ENCODE data around the gene TTLL11.
"Not testable (repeated sequence)": the region's sequence is repeated elsewhere in the genome, so short reads cannot be mapped to it uniquely, and the experiment has no call there.

TTLL11 gene

DNA sequence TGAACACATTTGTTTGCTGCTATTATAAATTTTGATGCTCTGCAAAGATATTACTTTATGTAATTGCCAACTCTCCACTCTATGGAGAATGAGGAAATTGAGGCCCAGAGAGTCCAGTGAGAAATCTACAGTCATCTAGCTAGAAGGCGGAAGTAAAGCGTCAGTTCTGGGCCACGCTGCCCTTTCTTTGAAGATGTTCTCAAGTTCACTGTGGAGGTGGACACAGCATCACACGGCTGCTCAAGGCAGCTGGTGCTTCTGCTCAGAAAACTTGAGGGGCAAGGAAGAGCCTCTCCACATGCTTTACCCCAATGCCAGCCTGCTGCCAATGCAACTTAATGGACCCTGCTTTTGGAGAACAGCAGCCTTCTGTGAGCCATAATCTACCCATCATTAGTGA, 96.3 kb downstream of the TTLL11 start:
- no peaks in the 10 kb centered on the region for H3K9me3 Mint-ChIP-seq
- H3K36me3 Mint-ChIP-seq = no peaks in the 10 kb centered on the region
- no peak overlapping the region for H3K4me3 Mint-ChIP-seq
- DNase-seq = no peak
- H3K27ac Mint-ChIP-seq = no peak overlapping the region
- CTCF ChIA-PET = interaction anchor here (0.8 to 2.4 kb wide), 3 partner anchors 253 to 314 kb away, joined by 3 to 5 read pairs (median 4); no protein-coding TSS in a partner anchor
- H3K4me1 Mint-ChIP-seq = no peaks in the 10 kb centered on the region
- H3K27me3 Mint-ChIP-seq = no peaks in the 10 kb centered on the region

DNA sequence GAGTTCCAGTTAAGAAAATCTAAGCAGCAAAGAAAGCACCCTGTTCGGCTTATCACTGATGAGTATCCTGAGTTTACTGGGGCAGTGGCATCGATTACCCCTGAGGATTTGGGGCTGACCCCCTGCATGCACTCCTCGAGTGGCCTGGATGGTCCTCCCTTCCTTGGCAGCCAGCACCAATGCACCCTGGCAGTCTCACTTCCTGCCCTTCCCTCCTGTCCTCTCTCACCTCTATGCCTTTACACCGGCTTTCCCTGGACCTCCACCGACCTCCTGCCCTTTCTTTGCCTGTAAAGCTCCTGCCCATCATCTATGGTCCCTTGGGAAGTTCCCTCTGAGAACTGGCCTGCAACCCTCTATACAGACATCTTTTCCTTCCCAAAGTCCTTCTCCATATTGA, 97.1 kb downstream of the TTLL11 start:
- Mint-ChIP-seq H3K27me3 (no peaks in the 10 kb centered on the region), H3K36me3 (no peaks in the 10 kb centered on the region), H3K9me3 (no peaks in the 10 kb centered on the region), H3K4me1 (no peaks in the 10 kb centered on the region), H3K4me3 (no peak overlapping the region), H3K27ac (no peak overlapping the region)
- CTCF ChIA-PET = interaction anchor here (1.0 to 2.4 kb wide), 3 partner anchors 252 to 312 kb away, joined by 4 to 5 read pairs (median 4); no protein-coding TSS in a partner anchor
- DNase-seq = no peak

GRCh38 chr9:121992571-121993212, 100.4 kb downstream of the TTLL11 start:
- CTCF ChIA-PET = interaction anchor here (0.6 to 1.3 kb wide), 3 partner anchors 246 to 306 kb away, joined by 3 to 4 read pairs (median 3); no protein-coding TSS in a partner anchor

DNA sequence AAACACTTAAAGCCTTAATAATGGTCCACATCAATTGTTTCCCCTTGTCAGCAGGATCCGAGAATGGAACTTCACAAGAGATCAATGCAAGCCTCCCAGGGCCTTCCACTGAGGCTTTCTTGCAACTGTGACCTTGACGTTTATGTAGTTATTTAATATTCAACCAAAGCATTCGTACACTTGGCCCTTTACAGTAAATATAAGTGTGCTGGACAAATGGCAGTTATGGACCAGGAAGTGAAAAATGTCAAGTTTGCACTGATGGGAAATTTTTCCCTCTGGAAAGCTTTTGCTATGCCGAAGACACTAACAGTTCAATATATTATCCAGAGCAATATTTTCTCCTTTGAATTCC, 101.8 kb downstream of the TTLL11 start:
- no peak for DNase-seq
- Mint-ChIP-seq H3K9me3 (no peaks in the 10 kb centered on the region), H3K4me3 (no peak overlapping the region), H3K27ac (no peak overlapping the region), H3K36me3 (no peaks in the 10 kb centered on the region), H3K27me3 (no peaks in the 10 kb centered on the region), H3K4me1 (no peaks in the 10 kb centered on the region)
- CTCF ChIA-PET = interaction anchor here (0.8 to 1.0 kb wide), 3 partner anchors 248 to 306 kb away, joined by 3 to 4 read pairs (median 4); no protein-coding TSS in a partner anchor

More at GRCh38 chr9:121992571-121993212, 100.4 kb downstream of the TTLL11 start:
- H3K27ac Mint-ChIP-seq = no peak overlapping the region
- no peaks in the 10 kb centered on the region for H3K9me3 Mint-ChIP-seq
- no peaks in the 10 kb centered on the region for H3K36me3 Mint-ChIP-seq
- peak; percentile 57 for DNase-seq
- no peak overlapping the region for H3K4me3 Mint-ChIP-seq
- no peaks in the 10 kb centered on the region for H3K27me3 Mint-ChIP-seq
- H3K4me1 Mint-ChIP-seq = no peaks in the 10 kb centered on the region

- no peak overlapping the region for H3K4me3 Mint-ChIP-seq
These were observed 102.4 kb downstream of the TTLL11 start for GRCh38 chr9:121990600-121991306.

DNA sequence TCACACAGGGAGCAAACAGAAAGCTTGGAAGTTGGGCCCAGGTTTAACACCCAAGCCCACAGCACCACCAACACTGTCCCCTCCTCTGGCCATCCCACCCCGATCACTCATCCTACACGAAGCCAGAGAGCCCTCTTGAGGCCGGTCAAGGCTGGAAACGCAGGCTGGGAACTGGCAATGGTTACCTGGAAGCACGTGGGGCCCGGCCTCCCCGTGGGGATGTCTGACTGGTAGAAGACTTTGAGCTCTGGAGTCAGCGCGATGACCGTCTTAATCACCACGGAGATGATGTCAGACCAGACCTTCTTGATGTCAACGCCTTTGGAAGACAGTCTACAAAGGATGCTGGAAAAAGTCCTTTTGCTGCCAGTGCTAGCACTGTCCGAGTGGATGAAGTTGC, 104.1 kb downstream of the TTLL11 start:
- no peaks in the 10 kb centered on the region for H3K9me3 Mint-ChIP-seq
- H3K4me1 Mint-ChIP-seq = no peaks in the 10 kb centered on the region
- H3K36me3 Mint-ChIP-seq = no peaks in the 10 kb centered on the region
- CTCF ChIA-PET = interaction anchor here (0.9 kb wide), 1 partner anchor 302 kb away, joined by 3 read pairs; no protein-coding TSS in a partner anchor
- H3K27me3 Mint-ChIP-seq = no peaks in the 10 kb centered on the region
- no peak for DNase-seq
- no peak overlapping the region for H3K27ac Mint-ChIP-seq
- no peak overlapping the region for H3K4me3 Mint-ChIP-seq

More at GRCh38 chr9:121990600-121991306, 102.4 kb downstream of the TTLL11 start:
- no peaks in the 10 kb centered on the region for H3K27me3 Mint-ChIP-seq
- no peak for DNase-seq
- H3K4me1 Mint-ChIP-seq = no peaks in the 10 kb centered on the region
- CTCF ChIA-PET = interaction anchor here (0.6 to 1.5 kb wide), 8 partner anchors 11 to 305 kb away, joined by 3 to 5 read pairs (median 4); no protein-coding TSS in a partner anchor
- no peak overlapping the region for H3K27ac Mint-ChIP-seq
- H3K36me3 Mint-ChIP-seq = no peaks in the 10 kb centered on the region
- H3K9me3 Mint-ChIP-seq = no peaks in the 10 kb centered on the region

DNA sequence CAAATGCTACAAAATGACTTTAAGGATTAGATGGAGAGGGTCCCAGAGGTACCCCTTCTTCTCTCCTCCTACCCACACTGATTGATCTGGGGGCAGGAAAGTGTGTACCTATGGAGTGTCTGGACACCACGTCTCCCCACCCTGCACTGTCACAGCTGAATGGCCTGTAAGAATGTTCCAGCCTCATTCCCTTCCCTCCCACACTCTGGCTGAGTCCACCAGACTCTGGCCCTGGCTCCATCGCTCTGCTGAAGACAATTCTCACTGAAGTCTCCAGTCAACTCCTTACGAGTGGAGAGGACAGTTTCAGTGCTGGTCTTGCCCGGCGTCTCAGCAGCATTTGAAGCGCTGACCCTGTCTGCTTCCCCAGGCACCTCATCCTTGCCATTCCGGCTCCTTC, 105.8 kb downstream of the TTLL11 start:
- H3K4me3 Mint-ChIP-seq = no peak overlapping the region
- H3K4me1 Mint-ChIP-seq = no peaks in the 10 kb centered on the region
- no peak for DNase-seq
- H3K27me3 Mint-ChIP-seq = no peaks in the 10 kb centered on the region
- no peak overlapping the region for H3K27ac Mint-ChIP-seq
- H3K9me3 Mint-ChIP-seq = no peaks in the 10 kb centered on the region
- H3K36me3 Mint-ChIP-seq = no peaks in the 10 kb centered on the region
- CTCF ChIA-PET = no interaction called here

- Mint-ChIP-seq H3K36me3 (no peaks in the 10 kb centered on the region), H3K9me3 (peaks cover 6% of the 10 kb centered on the region), H3K27ac (no peak overlapping the region), H3K27me3 (no peaks in the 10 kb centered on the region), H3K4me1 (no peaks in the 10 kb centered on the region), H3K4me3 (no peak overlapping the region)
- no peak for DNase-seq
- CTCF ChIA-PET = no interaction called here
These were observed 107.2 kb downstream of the TTLL11 start for GRCh38 chr9:121985792-121986494.

DNA sequence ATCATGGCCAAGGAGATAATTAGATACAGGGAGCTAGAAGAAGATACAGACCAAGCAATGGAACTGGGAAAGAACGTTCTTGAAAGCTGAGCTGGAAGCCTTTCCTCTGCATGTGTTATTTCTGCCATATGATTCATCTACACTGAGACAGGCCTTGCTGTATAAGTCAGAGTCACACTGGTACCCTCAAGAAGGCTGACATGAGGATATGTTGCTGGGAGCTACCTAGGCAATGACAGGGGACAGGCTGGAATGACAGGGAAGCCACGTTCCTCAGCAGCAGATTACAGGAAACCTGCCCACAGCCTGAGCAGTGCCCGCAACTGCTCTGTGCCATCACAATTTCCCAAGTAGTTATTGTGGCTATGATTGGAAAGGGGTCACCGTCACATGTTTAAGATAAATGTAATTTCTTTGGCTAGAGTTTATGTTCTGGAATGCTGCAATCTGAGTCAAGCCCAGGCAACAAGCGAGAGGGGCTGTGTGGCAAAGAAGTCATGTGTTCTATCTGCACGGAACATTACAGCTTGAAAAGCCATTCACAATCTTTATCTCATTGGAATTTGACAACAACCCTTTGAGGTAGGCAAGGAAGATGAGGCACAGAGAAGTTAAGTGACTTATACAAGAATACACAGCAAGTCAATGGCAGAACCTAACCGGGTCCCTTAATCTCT, 108.2 kb downstream of the TTLL11 start:
- Mint-ChIP-seq H3K4me1 (no peaks in the 10 kb centered on the region), H3K36me3 (no peaks in the 10 kb centered on the region), H3K9me3 (peaks cover 8% of the 10 kb centered on the region), H3K27ac (no peak overlapping the region), H3K27me3 (no peaks in the 10 kb centered on the region), H3K4me3 (no peak overlapping the region)
- no peak for DNase-seq
- CTCF ChIA-PET = no interaction called here

GRCh38 chr9:121983736-121984135, 109.4 kb downstream of the TTLL11 start:
- Mint-ChIP-seq H3K4me3 (no peak overlapping the region), H3K27me3 (peaks cover 4% of the 10 kb centered on the region), H3K9me3 (peaks cover 8% of the 10 kb centered on the region), H3K36me3 (no peaks in the 10 kb centered on the region), H3K27ac (no peak overlapping the region), H3K4me1 (no peaks in the 10 kb centered on the region)
- no peak for DNase-seq
- CTCF ChIA-PET = no interaction called here

DNA sequence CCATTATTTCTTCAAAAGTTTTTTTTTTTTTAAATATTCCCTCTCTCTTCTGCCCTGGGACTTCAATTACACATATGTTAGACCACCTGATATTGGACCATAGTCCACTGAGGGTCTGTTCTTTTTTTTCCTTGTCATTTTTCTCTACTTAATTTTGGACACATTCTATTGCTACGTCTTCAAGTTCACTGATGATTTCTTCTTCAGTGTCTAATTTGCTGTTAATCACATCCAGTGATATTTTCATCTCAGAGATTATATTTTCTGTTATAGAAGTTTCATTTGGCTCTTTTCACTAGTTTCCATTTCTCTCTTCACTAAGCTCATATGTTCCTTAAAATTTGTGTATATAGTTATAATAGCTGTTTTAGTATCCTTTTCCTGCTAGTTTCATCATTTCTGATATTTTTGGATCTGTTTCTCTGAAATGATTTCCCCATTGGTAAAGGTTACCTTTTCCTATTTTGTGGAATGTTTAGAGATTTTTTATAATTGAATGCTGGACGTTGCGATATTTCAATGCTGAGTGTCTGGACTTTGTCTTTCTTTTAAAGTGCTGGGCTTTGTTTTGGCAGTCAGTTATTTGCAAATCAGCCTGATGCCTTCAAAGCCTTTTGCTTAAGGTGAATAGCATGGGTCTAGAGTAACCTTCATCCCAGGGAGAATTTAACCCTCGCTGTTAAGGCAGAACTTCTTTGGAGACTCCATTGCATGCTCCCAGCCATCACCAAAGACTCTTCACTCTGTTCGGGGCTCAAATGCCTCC, 111.8 kb downstream of the TTLL11 start:
- CTCF ChIA-PET = interaction anchor here (0.9 to 1.7 kb wide), 2 partner anchors 9 to 294 kb away, joined by 3 to 5 read pairs; no protein-coding TSS in a partner anchor
- Mint-ChIP-seq H3K27ac (no peak overlapping the region), H3K9me3 (peaks cover 8% of the 10 kb centered on the region), H3K4me3 (no peak overlapping the region), H3K27me3 (peaks cover 7% of the 10 kb centered on the region), H3K4me1 (no peaks in the 10 kb centered on the region), H3K36me3 (no peaks in the 10 kb centered on the region)
- DNase-seq = no peak

GRCh38 chr9:121980665-121981064, 112.4 kb downstream of the TTLL11 start:
- not testable (repeated sequence) for H3K36me3 Mint-ChIP-seq, H3K4me1 Mint-ChIP-seq, H3K27me3 Mint-ChIP-seq, DNase-seq, H3K9me3 Mint-ChIP-seq, H3K27ac Mint-ChIP-seq, H3K4me3 Mint-ChIP-seq
- CTCF ChIA-PET = interaction anchor here (0.9 to 1.7 kb wide), 2 partner anchors 10 to 293 kb away, joined by 3 to 5 read pairs; no protein-coding TSS in a partner anchor

DNA sequence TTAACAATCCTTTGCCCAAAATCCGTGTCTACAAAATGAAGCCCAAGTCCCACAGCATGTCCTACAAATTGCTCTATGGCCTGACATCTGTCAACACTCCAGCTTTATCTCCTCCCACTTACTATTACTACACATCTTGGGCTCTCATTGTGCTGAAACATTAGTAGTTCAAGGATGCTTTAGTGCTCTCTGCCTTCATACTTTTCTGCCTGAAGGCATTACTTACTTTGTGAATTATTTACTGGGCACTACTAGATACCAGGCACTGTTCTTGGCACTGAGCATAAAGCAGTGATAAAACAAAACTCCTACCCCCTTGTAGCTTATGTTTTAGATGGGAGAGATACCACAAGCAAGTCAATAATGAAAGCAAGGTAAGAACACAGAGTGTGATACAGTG, 113.4 kb downstream of the TTLL11 start:
- Mint-ChIP-seq H3K4me3 (no peak overlapping the region), H3K9me3 (peaks cover 8% of the 10 kb centered on the region), H3K27me3 (peaks cover 7% of the 10 kb centered on the region), H3K4me1 (no peaks in the 10 kb centered on the region), H3K36me3 (no peaks in the 10 kb centered on the region), H3K27ac (no peak overlapping the region)
- CTCF ChIA-PET = interaction anchor here (1.7 kb wide), 1 partner anchor 10 kb away, joined by 5 read pairs; no protein-coding TSS in a partner anchor
- DNase-seq = no peak

All from activated naive CD4-positive, alpha-beta T cell treated with anti-CD3 and anti-CD28 coated beads, Interleukin-2, amount 10 ng/mL, durations not matched to agents 7 days and 5 days (primary cell).